Measurements from ENCODE around the gene MRPL40. TPM values are rescaled to one million over a fixed set of nuclear protein-coding genes. Genes with fewer than 3 reads are reported as not detected.

The MRPL40 gene
- total and polyA plus RNA-seq, 2 of the 13 experiments (the other 11 are each of a cell fraction or from before 2014, with no cell fraction given), result 42.7 to 79.7 TPM

GRCh38 chr22:19430890-19431541 is 1.3 kb upstream of the MRPL40 start (continued):
- TF ChIP-seq KIAA2018 (CRISPR knock-in tag; IDR thresholded peaks at IDR 0.05; ENCODE audit: borderline replicate concordance), result no peak
- no peak for TF ChIP-seq HNRNPLL (IDR thresholded peaks at IDR 0.05; ENCODE audit: low read depth, low read length, poor library complexity, severe bottlenecking)
- no peak for TF ChIP-seq DPF2 (CRISPR knock-in tag; IDR thresholded peaks at IDR 0.05; ENCODE audit: borderline replicate concordance, low read depth)
- TF ChIP-seq MLLT10 (CRISPR knock-in tag; IDR thresholded peaks at IDR 0.05), result no peak
- TF ChIP-seq CREB1 (IDR thresholded peaks at IDR 0.05), result no peak
- no peak for TF ChIP-seq CREB1 (CRISPR knock-in tag; IDR thresholded peaks at IDR 0.05)
- no peak for TF ChIP-seq AFF4 (CRISPR knock-in tag; IDR thresholded peaks at IDR 0.05)
- peak; percentile 40; the same call in 1 of the 2 replicates for TF ChIP-seq MLX (CRISPR knock-in tag; IDR thresholded peaks at IDR 0.05)
- TF ChIP-seq CBFB (CRISPR knock-in tag; IDR thresholded peaks at IDR 0.05), result peak; percentile 65; the same call in 1 of the 2 replicates
- no peak for TF ChIP-seq ZNF660 (CRISPR knock-in tag; IDR thresholded peaks at IDR 0.05; ENCODE audit: borderline replicate concordance, low read depth)
- TF ChIP-seq FLYWCH1 (CRISPR knock-in tag; IDR thresholded peaks at IDR 0.05), result no peak
- no peak; the same call in none of the 2 replicates for TF ChIP-seq KMT2A (CRISPR knock-in tag; IDR thresholded peaks at IDR 0.05)
- no peak for TF ChIP-seq MLXIP (CRISPR knock-in tag; IDR thresholded peaks at IDR 0.05; ENCODE audit: borderline replicate concordance)
